Ureter (tissue), 1 donor: ENCODE results near the gene TMEM235. TPM values are rescaled to one million over a fixed set of nuclear protein-coding genes. Genes with fewer than 3 reads are reported as not detected.

Source experiments
- DNase-seq: peaks from one replicate; pipeline ENCODE4 v3.0.0-alpha.2; 2020; ENCODE audit warnings: low spot score
- total RNA-seq: library from RNA; stranded (reverse); gene quantifications from one replicate; pipeline ENCODE4 v1.2.4, GENCODE V29; 2023
- donor health status: DM: yes; HTN: yes; CAD: no.

The TMEM235 gene
- total RNA-seq, 1 donor from 2014 or later = not detected

DNA sequence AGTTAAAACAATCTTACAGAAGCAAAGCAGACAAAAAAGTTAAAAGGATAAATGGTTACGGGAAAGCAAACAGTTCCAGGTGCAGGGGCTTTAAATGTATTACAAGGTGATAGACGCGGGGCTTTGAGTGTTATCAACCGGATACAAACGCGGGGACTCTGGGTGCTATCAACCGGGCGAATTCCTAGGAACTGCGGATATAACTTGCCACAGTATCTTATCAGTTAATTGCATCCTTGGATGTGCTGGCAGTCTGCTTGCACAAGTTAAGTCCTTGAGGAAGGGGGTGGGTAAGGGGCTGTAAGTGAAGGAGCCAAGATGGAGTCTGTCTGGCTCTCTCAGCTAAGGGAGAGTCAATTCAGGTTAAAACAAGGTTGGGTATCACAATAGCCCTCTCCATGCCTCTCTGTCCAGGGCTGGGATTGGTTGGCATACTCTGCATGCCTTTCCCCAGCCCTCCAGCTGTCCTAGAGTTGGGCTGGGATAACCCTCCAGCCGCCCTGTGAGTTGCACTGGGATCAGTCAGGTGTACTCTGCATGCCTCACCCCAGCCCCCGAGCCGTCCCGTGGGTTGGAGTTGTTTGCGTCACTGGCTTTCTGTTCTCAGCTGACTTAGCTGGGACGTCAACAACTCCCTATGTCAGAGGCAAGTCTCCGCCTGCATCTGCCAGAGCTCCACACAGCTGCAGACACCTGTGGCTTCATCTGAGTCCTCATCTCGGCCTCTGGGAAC lies 40.9 kb downstream of the TMEM235 start:
- peak; percentile 84 for DNase-seq

GRCh38 chr17:78272914-78273258 lies 41.5 kb downstream of the TMEM235 start:
- no peak for DNase-seq

DNA sequence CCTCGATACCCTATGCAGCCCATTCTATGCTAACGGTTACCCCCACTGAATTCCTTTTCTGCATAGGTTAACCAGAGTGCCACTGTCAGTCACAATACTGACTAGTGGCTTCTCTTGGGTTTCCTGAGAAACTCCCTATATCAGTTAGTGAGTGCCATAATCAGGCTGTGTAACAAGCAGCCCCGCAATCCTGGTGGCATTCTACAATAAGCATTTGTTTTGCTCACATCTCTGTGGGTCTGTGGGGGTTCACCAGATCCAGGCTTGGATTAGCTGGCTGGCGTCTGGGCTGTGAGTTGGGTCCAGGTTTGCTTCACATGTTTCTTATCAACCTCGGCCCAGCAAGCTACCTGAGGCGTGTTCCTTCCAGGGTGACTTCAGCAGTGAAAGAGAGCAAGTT lies 42.4 kb downstream of the TMEM235 start:
- DNase-seq = no peak

DNA sequence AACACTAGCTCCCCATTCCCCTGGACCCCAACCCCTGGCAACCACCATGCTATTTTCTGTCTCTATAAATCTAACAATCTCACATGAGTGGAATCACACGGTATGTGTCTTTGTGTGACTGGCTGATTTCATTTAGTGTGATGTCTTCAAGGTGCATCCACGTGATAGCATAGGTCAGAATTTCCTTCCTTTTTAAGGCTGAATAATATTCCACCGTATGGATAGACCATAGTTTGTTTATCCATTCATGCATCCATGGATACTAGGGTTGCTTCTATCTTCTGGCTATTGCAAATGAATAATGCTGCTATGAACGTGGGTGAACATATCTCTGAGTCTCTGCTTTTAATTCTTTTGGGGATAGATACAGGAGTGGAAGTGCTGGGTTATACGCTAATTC lies 43.9 kb downstream of the TMEM235 start:
- no peak for DNase-seq

- DNase-seq = no peak
Measured at GRCh38 chr17:78276098-78276887, 44.9 kb downstream of the TMEM235 start.

DNA sequence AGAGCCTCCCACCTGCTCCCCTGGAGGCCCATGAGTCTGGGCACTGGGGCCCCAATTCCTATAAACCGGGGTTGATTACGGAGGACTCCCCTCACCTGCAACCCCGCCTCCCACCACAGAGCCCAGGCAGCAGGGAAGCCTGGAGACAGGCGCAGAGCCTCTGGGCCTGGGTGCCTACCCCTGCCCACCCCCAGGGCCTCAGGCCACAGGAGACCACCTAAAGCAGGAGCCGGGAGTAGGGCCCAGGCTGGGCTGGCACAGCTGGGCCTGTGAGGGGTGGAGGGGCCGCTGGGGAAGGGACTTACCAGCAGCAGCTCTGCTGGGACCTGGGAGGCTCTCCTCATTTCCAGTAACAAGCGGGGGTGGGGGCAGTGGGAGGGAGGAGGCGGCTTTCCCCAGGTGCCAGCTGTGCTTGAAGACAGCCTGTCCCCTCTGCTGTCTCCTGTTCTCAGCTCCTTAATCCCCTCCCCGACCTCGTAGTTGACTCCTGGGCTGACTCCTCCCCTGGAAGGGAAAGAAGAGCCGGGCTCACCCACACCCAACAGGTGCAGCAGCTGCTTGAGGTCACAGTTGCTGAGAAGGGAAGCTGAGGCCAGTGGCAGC lies 46.8 kb downstream of the TMEM235 start:
- no peak for DNase-seq

GRCh38 chr17:78279360-78279990 lies 48.0 kb downstream of the TMEM235 start:
- no peak for DNase-seq

DNA sequence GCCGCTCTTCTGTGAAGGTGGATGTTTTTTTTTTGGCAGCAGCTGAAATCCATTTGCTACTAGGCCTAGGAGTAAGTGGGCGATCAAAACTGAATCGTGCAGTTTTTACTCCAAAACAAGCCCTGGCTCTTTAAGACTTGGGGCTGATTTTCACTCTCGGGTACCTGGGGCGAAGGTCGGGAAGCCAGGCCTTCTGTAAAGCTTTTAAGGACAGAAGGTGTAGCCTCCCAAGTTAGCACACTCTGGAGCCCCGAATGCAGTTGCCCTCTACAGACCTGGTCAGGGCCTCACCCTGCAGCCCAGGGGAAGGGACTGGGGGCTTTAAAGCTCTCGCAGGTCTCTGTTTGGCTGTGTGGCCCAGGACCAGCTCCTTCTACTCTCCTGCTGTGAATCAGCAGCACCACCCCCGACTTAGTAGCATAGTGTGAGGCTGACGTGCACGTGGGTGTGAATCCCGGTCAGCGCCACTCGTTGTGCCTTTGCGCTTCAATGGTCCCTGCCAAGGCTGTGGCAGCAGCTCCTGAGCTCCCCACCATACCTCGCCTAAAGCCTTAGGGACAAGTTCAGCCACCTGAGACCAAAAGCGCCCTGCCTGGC lies 49.9 kb downstream of the TMEM235 start:
- DNase-seq = no peak

DNA sequence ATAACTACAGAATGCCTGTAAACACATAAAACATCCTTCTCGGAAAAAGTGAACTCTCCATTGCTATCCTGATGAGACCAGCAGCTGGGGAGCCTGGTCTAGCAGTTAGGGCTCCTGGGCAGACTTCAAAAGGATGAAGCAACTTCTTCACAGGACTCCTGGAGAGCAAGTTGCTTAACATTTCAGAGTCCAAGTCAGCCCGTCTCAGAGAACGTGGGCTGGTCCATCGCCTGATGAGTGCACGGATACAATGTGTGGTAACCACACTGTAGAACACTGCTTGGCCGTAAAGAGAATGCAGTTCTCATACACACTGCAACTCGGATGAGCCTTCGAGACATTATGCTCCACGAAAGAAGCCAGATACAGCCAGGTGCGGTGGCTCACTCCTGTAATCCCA lies 52.7 kb downstream of the TMEM235 start:
- no peak for DNase-seq

DNA sequence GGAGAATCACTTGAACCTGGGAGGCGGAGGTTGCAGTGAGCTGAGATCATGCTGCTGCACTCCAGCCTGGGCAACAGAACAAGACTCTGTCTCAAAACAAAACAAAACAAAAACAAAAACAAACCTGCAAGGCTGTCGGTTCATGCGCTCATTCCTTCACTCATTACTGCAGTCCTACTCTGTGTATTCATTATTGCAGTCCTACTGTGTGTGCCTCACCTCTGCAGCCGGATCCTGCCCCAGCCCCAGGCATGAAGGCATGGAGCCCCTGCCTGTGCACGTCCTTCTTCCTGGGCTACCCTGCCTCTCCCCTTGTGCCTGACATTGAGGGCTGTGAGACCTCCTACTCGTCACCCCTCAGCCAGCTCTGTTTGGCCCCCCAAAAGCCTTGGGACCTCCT lies 57.6 kb downstream of the TMEM235 start:
- DNase-seq = no peak

DNA sequence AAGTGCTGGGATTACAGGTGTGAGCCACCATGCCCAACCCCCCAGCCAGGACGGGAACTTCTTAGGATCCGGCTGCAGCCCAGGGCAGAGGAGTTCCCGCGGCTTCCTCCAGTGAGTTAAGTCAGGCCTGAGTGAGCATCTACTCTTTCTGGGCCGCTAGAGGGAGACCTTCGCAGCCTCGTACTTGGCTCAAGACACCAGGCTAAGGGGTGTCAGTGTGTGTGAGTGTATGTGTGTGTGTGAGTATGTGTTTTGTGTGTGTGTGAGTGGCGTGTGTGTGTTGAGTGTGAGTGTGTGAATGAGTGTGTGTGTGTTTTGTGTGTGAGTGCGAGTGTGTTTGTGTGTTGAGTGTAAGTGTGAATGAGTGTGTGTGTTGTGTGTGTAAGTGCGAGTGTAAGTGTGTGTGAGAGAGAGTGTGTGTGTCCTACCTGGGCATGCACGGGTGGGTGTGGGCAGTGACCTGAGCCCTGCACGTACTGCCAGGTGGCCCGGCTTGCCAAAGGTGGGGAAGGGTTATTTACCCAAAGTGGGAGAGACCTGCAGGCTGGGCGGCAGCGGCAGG lies 58.5 kb downstream of the TMEM235 start:
- DNase-seq = peak; percentile 86

Other genes starting within 250 kb of the TMEM235 start
- 151 TPM for gene TMC6, start 102.9 kb upstream of the TMEM235 start, total RNA-seq
- 18.2 TPM for gene TMC8, start 100.9 kb upstream of the TMEM235 start, total RNA-seq
- gene C17orf99, start 85.2 kb upstream of the TMEM235 start, total RNA-seq = 0.21 TPM
- gene SYNGR2, start 63.0 kb upstream of the TMEM235 start, total RNA-seq = 119 TPM
- 1.2 TPM for gene TK1, start 44.6 kb upstream of the TMEM235 start, total RNA-seq
- 48.5 TPM for gene AFMID, start 44.3 kb upstream of the TMEM235 start, total RNA-seq
- 2.0 TPM for gene BIRC5, start 17.4 kb upstream of the TMEM235 start, total RNA-seq
- 66.1 TPM for gene SOCS3, start 128.4 kb downstream of the TMEM235 start, total RNA-seq
- 73.2 TPM for gene PGS1, start 147.0 kb downstream of the TMEM235 start, total RNA-seq